ENCODE results near the gene GPR18. TPM values are rescaled to one million over a fixed set of nuclear protein-coding genes. Genes with fewer than 3 reads are reported as not detected.

Gene GPR18
- total and polyA plus RNA-seq, 2 of the 13 experiments (the other 11 are each of a cell fraction or from before 2014, with no cell fraction given), result not detected

DNA sequence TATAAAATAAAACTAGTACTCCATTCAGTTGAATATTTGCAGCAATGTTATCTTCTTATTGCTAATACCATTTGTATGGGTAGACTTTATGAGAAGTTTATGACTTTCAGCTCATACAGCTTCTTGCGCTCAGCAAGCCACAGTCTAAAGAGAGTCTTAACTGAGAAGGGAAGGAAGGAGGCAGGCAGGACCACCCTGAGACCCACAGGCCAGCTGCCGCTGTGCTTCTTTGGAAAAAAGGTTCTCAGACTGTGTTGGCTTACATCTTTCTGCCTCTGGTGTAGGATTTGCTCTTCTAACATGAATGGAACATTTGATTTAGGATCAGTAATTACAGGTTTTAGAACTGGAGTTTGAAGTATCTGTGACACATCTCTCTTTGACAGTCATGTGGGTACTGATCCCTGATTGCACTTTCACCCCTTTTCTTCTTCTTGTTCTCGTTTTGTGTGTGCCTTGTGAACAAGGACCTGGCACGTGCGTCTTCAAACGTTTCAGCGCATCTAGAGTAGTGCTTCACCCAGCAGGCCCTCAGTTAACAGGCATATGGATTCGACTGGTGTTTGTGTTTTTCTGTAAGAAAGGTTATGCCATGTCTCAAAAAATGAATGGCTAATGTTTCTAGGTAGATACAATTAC is 7.1 kb upstream of the GPR18 start:
- Histone ChIP-seq H3K9ac (ENCODE audit: insufficient read depth, low read depth, low read length) (no peak overlapping the region), H3K36me3 (replicated peaks in 1 of 2; ENCODE audit: control insufficient read depth in 1 of 2, insufficient read depth in 2 of 2, low read length in 2 of 2) (peaks cover 0 to 10% of the 10 kb centered on the region in 2 experiments; a peak in 3 of 5 replicates), H3K79me2 (ENCODE audit: insufficient read depth, low read length) (no peaks in the 10 kb centered on the region), H3K27me3 (ENCODE audit: control insufficient read depth in 1 of 2, insufficient read depth in 2 of 2, low read length in 2 of 2) (no peaks in the 10 kb centered on the region), H4K20me1 (ENCODE audit: insufficient read depth, low read length) (peaks cover 8% of the 10 kb centered on the region; the same call in 1 of the 2 replicates), H3K4me3 (replicated peaks in 1 of 3; ENCODE audit: insufficient read depth in 1 of 3, low read depth in 2 of 3, low read length in 3 of 3) (no peak overlapping the region), H3K4me2 (ENCODE audit: low read depth, low read length) (no peak overlapping the region), H3K4me1 (ENCODE audit: insufficient read depth, low read length) (peaks cover 22% of the 10 kb centered on the region), H3K27ac (ENCODE audit: extremely low read length, insufficient read depth, low read length) (no peak overlapping the region), H3K9me3 (ENCODE audit: low read length) (no peaks in the 10 kb centered on the region), H2AFZ (ENCODE audit: low read length) (no peak overlapping the region)
- FAIRE-seq, result no peak
- ChIA-PET CTCF (ENCODE audit: low intra/inter-chr PET ratio, low total read pairs) (interaction anchor here (1.1 to 4.0 kb wide), 2 partner anchors 65 to 88 kb away, joined by 4 to 22 read pairs; partner anchors contain the start of gene UBAC2), POLR2A (interaction anchor here (1.0 kb wide), 1 partner anchor 65 kb away, joined by 3 read pairs; the partner anchor contains the start of gene UBAC2)
- intact Hi-C loops (cut with micrococcal nuclease; ENCODE audit: unreplicated experiment), result no loop called here
- in situ Hi-C loops (cut with HindIII; ENCODE audit: extremely low pct_ligation_motif_present, low pct_unique_long_range_greater_than_20kb), result loop anchor here (10.0 kb wide), 1 partner anchor 170 kb away; no protein-coding TSS in a partner anchor
- TF ChIP-seq ZBTB1 (CRISPR knock-in tag; IDR thresholded peaks at IDR 0.05; ENCODE audit: borderline replicate concordance) (no peak), GZF1 (CRISPR knock-in tag; IDR thresholded peaks at IDR 0.05) (no peak), ZNF672 (CRISPR knock-in tag; IDR thresholded peaks at IDR 0.05) (no peak), HNRNPH1 (optimal IDR thresholded peaks at IDR 0.05; ENCODE audit: low read depth, low read length) (no peak), SIN3B (IDR thresholded peaks at IDR 0.05; ENCODE audit: low read length) (no peak), ISX (CRISPR knock-in tag; conservative IDR thresholded peaks at IDR 0.05) (no peak), KLF9 (CRISPR knock-in tag; IDR thresholded peaks at IDR 0.05; ENCODE audit: low read depth) (no peak), BRD4 (CRISPR knock-in tag; IDR thresholded peaks at IDR 0.05) (no peak), ZNF607 (CRISPR knock-in tag; IDR thresholded peaks at IDR 0.05; ENCODE audit: borderline replicate concordance) (no peak)
- TF ChIP-seq, protein P1, sequence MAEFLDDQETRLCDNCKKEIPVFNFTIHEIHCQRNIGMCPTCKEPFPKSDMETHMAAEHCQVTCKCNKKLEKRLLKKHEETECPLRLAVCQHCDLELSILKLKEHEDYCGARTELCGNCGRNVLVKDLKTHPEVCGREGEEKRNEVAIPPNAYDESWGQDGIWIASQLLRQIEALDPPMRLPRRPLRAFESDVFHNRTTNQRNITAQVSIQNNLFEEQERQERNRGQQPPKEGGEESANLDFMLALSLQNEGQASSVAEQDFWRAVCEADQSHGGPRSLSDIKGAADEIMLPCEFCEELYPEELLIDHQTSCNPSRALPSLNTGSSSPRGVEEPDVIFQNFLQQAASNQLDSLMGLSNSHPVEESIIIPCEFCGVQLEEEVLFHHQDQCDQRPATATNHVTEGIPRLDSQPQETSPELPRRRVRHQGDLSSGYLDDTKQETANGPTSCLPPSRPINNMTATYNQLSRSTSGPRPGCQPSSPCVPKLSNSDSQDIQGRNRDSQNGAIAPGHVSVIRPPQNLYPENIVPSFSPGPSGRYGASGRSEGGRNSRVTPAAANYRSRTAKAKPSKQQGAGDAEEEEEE (CRISPR knock-in tag; IDR thresholded peaks at IDR 0.05; ENCODE audit: borderline replicate concordance), result no peak
- TF ChIP-seq, protein P2, sequence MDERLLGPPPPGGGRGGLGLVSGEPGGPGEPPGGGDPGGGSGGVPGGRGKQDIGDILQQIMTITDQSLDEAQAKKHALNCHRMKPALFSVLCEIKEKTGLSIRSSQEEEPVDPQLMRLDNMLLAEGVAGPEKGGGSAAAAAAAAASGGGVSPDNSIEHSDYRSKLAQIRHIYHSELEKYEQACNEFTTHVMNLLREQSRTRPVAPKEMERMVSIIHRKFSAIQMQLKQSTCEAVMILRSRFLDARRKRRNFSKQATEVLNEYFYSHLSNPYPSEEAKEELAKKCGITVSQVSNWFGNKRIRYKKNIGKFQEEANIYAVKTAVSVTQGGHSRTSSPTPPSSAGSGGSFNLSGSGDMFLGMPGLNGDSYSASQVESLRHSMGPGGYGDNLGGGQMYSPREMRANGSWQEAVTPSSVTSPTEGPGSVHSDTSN (CRISPR knock-in tag; IDR thresholded peaks at IDR 0.05), result no peak
- TF ChIP-seq, protein P3, sequence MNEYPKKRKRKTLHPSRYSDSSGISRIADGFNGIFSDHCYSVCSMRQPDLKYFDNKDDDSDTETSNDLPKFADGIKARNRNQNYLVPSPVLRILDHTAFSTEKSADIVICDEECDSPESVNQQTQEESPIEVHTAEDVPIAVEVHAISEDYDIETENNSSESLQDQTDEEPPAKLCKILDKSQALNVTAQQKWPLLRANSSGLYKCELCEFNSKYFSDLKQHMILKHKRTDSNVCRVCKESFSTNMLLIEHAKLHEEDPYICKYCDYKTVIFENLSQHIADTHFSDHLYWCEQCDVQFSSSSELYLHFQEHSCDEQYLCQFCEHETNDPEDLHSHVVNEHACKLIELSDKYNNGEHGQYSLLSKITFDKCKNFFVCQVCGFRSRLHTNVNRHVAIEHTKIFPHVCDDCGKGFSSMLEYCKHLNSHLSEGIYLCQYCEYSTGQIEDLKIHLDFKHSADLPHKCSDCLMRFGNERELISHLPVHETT (CRISPR knock-in tag; conservative IDR thresholded peaks at IDR 0.05), result no peak
- no TSS peak for BruUV-seq (replicated peaks)
- 81% methylated on average over 8 of the region's 8 CpGs for WGBS (ENCODE audit: low lambda C conversion rate)
- ATAC-seq, result no peak
- no peak for DNase-seq (ENCODE audit: low spot score)
